Effector memory CD4-positive, alpha-beta T cell (primary cell): ENCODE measurements around the gene PGAP2.
"Not testable (repeated sequence)": the region's sequence is repeated elsewhere in the genome, so short reads cannot be mapped to it uniquely, and the experiment has no call there.

ENCODE experiments used
- DNase-seq, 3 donors: peaks; one replicate each; pipeline ENCODE4 v3.0.0-alpha.2; 2020
- H3K27ac ChIP-seq: 2 replicates; pipeline ENCODE4 v1.7.0; 2013; ENCODE audit warnings: mild to moderate bottlenecking, low read length, moderate library complexity; ENCODE audit not compliant: insufficient read depth, poor library complexity, severe bottlenecking
- H3K27me3 ChIP-seq: replicated peaks from 2 replicates; pipeline ENCODE4 v1.7.0; 2013; ENCODE audit warnings: mild to moderate bottlenecking, low read length; ENCODE audit not compliant: insufficient read depth, control insufficient read depth, poor library complexity, severe bottlenecking
- H3K36me3 ChIP-seq: 2 replicates; pipeline ENCODE4 v1.7.0; 2013; ENCODE audit warnings: mild to moderate bottlenecking, low read length, moderate library complexity; ENCODE audit not compliant: control insufficient read depth, insufficient read depth
- H3K4me1 ChIP-seq: 2 replicates; pipeline ENCODE4 v1.7.0; 2013; ENCODE audit warnings: low read length, mild to moderate bottlenecking; ENCODE audit not compliant: control insufficient read depth, insufficient read depth, poor library complexity, severe bottlenecking
- H3K4me3 ChIP-seq: 2 replicates; pipeline ENCODE4 v1.7.0; 2013; ENCODE audit warnings: low read length, low read depth, mild to moderate bottlenecking; ENCODE audit not compliant: insufficient read depth, poor library complexity, severe bottlenecking
- H3K9me3 ChIP-seq: 2 replicates; pipeline ENCODE4 v1.7.0; 2013; ENCODE audit warnings: mild to moderate bottlenecking, low read length, moderate library complexity; ENCODE audit not compliant: control insufficient read depth

Gene PGAP2

GRCh38 chr11:3853899-3854659, 45.7 kb downstream of the PGAP2 start:
- H3K9me3 ChIP-seq = no peaks in the 10 kb centered on the region
- peaks cover 40% of the 10 kb centered on the region for H3K4me1 ChIP-seq
- peak overlapping the region; percentile 89 for H3K27ac ChIP-seq
- H3K4me3 ChIP-seq = peak overlapping the region; percentile 18
- H3K27me3 ChIP-seq = no peaks in the 10 kb centered on the region
- DNase-seq = peak; percentile 40 to 63 (median 54)
- no peaks in the 10 kb centered on the region for H3K36me3 ChIP-seq

GRCh38 chr11:3854660-3854976, 46.3 kb downstream of the PGAP2 start:
- Histone ChIP-seq H3K4me1 (peaks cover 46% of the 10 kb centered on the region), H3K4me3 (peak overlapping the region; percentile 18), H3K27me3 (no peaks in the 10 kb centered on the region), H3K9me3 (no peaks in the 10 kb centered on the region), H3K36me3 (no peaks in the 10 kb centered on the region), H3K27ac (peak overlapping the region; percentile 89)
- DNase-seq = no peak

DNA sequence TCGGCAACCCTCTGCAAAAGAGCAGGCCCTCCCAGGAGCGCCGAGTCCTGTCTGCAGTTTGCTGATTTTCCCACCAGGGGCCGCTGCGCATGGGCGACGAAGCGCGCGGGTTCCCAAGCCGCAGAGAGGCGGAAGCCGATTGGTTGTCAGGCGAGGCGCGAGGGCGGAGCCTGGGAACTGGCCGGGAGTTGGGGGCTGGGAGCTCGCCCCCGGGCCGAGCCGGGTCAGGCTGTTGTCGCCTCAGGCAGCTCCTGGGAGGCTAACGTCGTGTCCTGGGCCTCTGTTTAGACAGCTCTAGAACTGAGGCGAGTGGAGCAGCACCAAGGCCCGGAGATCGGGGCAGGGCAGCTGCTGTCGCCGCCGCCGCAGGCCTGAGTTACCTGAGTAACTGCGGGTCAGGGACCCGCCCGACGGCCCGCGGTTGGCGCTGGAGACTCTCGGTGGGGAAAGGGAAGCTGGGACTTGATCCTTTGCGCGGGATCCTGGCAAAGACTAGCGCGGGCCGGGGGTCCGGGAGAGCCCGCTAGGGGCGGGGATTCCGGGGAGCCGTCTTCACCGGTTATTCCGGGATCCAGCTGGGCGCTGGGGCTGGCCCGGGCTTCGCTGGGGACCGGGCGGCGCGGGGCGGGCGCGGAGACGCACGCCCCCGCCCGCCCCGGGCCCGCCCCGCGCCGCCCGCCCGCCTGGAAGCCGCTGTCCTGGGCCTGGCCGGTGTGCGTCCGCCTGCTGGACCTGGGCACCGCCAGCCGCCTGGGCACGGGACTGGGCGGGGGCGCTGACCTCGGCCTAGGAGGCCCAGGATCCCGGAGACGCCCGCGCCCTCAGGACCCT, 46.8 kb downstream of the PGAP2 start, which contains the start of gene STIM1:
Gene STIM1 (plus strand): TSS at position 688 of the 831 bp plus-strand sequence. CDS start 607 bp downstream, outside the sequence.
- Histone ChIP-seq H3K27ac (peak within 1 kb of the TSS; percentile 89), H3K4me1 (peaks cover 50% of the 10 kb centered on the region), H3K9me3 (no peaks in the 10 kb centered on the region), H3K27me3 (no peaks in the 10 kb centered on the region), H3K36me3 (no peaks in the 10 kb centered on the region), H3K4me3 (peak within 1 kb of the TSS; percentile 94)
- DNase-seq = peak; percentile 94 to 95 (median 95)

DNA sequence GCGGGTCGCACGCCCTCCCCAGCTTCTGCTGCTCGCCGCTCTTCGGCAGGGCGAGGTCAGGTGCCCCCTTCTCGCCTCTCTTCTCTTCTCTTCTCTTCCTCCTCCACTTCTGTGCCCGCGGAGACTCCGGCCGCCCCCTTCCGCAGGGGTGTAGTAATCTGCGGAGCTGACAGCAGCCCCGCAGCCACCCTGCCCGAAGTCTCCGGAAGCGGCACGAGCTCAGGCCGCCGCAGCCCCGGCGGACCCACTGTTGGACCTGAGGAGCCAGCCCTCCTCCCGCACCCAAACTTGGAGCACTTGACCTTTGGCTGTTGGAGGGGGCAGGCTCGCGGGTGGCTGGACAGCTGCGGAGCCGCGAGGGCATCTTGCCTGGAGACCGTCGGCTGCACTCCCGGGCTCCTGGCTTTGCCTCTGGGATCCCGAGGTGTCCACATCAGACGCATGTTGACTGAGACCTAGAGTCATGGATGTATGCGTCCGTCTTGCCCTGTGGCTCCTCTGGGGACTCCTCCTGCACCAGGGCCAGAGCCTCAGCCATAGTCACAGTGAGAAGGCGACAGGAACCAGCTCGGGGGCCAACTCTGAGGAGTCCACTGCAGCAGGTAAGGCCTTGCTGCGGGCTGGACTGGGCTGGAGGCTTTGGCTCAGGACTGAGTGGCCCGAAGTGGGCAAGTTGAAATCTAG, 47.6 kb downstream of the PGAP2 start:
- H3K27ac ChIP-seq = peak overlapping the region; percentile 89

DNA sequence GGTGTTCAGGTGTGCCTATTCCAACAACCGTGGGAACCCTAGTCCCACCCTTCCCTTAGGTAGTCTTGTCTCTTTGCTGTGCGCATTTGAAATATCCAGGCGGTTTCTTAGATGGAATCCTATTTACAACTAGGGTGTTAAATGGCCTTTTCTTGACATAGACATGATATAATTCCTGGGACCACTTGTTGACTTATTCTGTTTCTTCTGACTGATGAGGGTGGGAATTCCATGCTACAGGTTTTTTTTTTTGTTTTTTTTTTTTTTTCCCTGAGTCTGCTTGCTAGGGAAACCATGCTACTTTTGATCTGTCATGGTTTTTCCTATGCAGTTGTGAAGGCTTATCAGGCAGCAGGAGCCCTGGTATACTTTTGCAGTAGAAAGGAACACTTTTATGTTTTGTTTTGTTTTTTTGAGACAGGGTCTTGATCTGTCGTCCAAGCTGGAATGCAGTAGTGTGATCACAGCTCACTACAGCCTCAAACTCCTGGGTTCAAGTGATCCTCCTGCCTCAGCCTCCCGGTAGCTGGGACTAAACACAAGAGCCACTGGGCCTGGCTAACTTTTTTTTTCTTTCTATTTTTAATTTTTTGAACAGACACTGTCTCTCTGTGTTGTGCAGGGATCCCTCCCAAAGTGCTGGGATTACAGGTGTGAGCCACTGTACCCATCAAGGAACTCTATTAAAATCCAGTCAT, 48.6 kb downstream of the PGAP2 start:
- Histone ChIP-seq H3K4me3 (peak overlapping the region; percentile 94), H3K27ac (peak overlapping the region; percentile 89), H3K4me1 (peaks cover 65% of the 10 kb centered on the region)

More for the DNA sequence above, 47.6 kb downstream of the PGAP2 start:
- DNase-seq = peak in 2 of 3 donors; percentile 30 to 40
- no peaks in the 10 kb centered on the region for H3K36me3 ChIP-seq
- peaks cover 57% of the 10 kb centered on the region for H3K4me1 ChIP-seq
- no peaks in the 10 kb centered on the region for H3K9me3 ChIP-seq
- H3K4me3 ChIP-seq = peak overlapping the region; percentile 94
- H3K27me3 ChIP-seq = no peaks in the 10 kb centered on the region

GRCh38 chr11:3857628-3858027, 49.3 kb downstream of the PGAP2 start:
- Histone ChIP-seq H3K4me3 (peak overlapping the region; percentile 94), H3K4me1 (peaks cover 70% of the 10 kb centered on the region), H3K27me3 (no peaks in the 10 kb centered on the region), H3K9me3 (no peaks in the 10 kb centered on the region), H3K36me3 (no peaks in the 10 kb centered on the region), H3K27ac (peak overlapping the region; percentile 34)
- no peak for DNase-seq

More for the DNA sequence above, 48.6 kb downstream of the PGAP2 start:
- DNase-seq = no peak
- Histone ChIP-seq H3K27me3 (no peaks in the 10 kb centered on the region), H3K9me3 (no peaks in the 10 kb centered on the region), H3K36me3 (no peaks in the 10 kb centered on the region)

DNA sequence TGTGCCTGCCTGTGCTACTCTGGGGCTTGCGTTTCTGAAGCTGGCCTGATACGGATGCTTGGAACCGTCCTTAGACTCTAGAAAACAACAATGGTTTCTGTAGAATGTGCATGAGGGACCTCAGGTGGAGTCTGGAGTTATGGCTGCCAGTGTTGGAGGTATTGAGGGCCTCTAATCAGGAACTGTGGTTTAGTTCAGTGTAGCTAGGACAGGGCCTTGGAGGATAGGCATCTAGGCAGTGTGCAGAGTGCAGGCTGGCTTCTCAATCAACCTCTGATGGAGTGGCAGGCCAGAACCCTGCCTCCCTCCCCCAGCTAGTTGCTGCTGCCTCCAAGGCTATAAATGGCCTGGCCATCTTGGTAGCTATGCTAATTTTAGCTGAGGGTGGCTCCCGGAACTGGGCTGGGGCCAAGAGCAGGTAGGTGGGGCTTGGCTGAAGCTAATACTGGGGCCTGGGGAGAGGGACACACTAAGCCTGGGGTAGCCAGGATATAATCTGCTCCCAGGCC, 51.1 kb downstream of the PGAP2 start:
- Histone ChIP-seq H3K27me3 (no peaks in the 10 kb centered on the region), H3K36me3 (no peaks in the 10 kb centered on the region), H3K4me3 (peak overlapping the region; percentile 30), H3K4me1 (peaks cover 65% of the 10 kb centered on the region), H3K9me3 (no peaks in the 10 kb centered on the region), H3K27ac (peak overlapping the region; percentile 51)
- no peak for DNase-seq

DNA sequence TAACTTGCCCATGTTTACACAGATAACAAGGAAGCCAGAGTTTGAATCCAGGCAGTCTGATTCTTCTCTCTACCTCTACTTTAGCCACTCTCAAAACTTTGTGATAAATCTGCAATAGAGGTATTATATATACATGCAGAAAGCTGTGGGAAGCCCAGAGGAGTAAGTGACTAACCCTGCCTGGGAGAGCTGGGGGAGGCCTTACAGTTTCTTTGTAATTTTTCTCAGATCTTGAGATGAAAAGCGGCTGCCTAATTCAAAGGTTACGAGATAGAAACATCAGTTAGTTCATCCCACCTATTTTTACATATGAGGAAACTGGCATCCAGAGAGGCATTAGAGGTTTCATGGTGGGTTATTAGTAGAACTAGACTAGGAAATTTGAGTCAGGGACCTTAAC, 52.0 kb downstream of the PGAP2 start:
- H3K4me3 ChIP-seq = peak overlapping the region; percentile 29
- DNase-seq = peak in 1 of 3 donors; percentile 11

DNA sequence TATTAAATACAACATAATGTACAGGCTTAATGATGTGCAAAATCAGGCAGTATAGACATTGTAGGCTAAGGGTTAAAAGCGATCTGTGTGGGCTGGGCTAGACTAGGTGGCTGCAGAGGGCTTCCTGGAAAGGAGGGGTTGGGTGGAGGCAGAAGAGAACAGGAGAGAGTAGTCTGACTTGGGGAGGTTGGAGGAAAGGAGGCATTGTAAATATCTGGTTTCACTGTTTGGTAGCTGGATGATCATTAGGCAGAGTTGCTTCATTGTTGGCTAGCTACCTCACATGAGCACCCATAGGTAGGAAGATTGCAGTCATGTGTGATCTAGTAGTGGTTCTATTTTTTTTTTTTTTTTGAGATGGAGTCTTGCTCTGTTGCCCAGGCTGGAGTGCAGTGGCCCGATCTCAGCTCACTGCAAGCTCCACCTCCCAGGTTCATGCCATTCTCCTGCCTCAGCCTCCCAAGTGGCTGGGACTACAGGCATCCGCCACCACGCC, 52.6 kb downstream of the PGAP2 start:
- Histone ChIP-seq H3K27ac (peak overlapping the region; percentile 51), H3K4me1 (peaks cover 75% of the 10 kb centered on the region), H3K4me3 (peak overlapping the region; percentile 29)
- not testable (repeated sequence) for H3K9me3 ChIP-seq, H3K36me3 ChIP-seq, H3K27me3 ChIP-seq
- DNase-seq = peak in 1 of 3 donors; percentile 11

More for the DNA sequence above, 52.0 kb downstream of the PGAP2 start:
- no peaks in the 10 kb centered on the region for H3K36me3 ChIP-seq
- H3K4me1 ChIP-seq = peaks cover 69% of the 10 kb centered on the region
- H3K9me3 ChIP-seq = no peaks in the 10 kb centered on the region
- H3K27me3 ChIP-seq = no peaks in the 10 kb centered on the region
- peak overlapping the region; percentile 51 for H3K27ac ChIP-seq
